Measurements from ENCODE around the gene ESRRG.

- TF ChIP-seq CTCF (IDR thresholded peaks at IDR 0.05): no peak
- TF ChIP-seq EZH2 (IDR thresholded peaks at IDR 0.05; ENCODE audit: borderline replicate concordance, insufficient read depth, low read depth, low read length, poor library complexity, severe bottlenecking): no peak
Observed at GRCh38 chr1:216757110-216757509, 33.9 kb upstream of the ESRRG start.
